ENCODE results near the gene CCDC92.

- TF ChIP-seq, protein P1, sequence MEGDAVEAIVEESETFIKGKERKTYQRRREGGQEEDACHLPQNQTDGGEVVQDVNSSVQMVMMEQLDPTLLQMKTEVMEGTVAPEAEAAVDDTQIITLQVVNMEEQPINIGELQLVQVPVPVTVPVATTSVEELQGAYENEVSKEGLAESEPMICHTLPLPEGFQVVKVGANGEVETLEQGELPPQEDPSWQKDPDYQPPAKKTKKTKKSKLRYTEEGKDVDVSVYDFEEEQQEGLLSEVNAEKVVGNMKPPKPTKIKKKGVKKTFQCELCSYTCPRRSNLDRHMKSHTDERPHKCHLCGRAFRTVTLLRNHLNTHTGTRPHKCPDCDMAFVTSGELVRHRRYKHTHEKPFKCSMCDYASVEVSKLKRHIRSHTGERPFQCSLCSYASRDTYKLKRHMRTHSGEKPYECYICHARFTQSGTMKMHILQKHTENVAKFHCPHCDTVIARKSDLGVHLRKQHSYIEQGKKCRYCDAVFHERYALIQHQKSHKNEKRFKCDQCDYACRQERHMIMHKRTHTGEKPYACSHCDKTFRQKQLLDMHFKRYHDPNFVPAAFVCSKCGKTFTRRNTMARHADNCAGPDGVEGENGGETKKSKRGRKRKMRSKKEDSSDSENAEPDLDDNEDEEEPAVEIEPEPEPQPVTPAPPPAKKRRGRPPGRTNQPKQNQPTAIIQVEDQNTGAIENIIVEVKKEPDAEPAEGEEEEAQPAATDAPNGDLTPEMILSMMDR (IDR thresholded peaks at IDR 0.05; ENCODE audit: low read depth, low read length, poor library complexity, severe bottlenecking): no peak
- no peak for TF ChIP-seq EZH2phosphoT487 (IDR thresholded peaks at IDR 0.05; ENCODE audit: borderline replicate concordance, low read length)
These were observed 83.6 kb downstream of the CCDC92 start for GRCh38 chr12:123888989-123889388.
